PC-3 (cell line): Measurements from ENCODE around the gene ANTKMT. TPM values are rescaled to one million over a fixed set of nuclear protein-coding genes. Genes with fewer than 3 reads are reported as not detected.
A peak's percentile ranks its signal among the peaks of the same experiment; 100 is the strongest.

Source experiments
- ATAC-seq: fragments of 200-7000 bp; cut with Tn5 transposase; 2 replicates; pipeline ENCODE4 v1.9.1; 2020; ENCODE audit warnings: mild to moderate bottlenecking, moderate library complexity
- BruUV-seq: library from RNA; stranded (reverse); fragments of 400-500 nt; replicated peaks from 2 replicates; lab custom pipeline; 2021; lab: Mats Ljungman, UMichigan
- CTCF ChIA-PET: fragments of 300-600 bp; sonication (Branson Sonifier 250); formaldehyde crosslinking; loops from one replicate; lab custom pipeline; 2022; ENCODE audit warnings: antibody characterized with exemption; lab: Charles Lee
- POLR2A ChIA-PET: fragments of 300-600 bp; sonication (Branson Sonifier 250); formaldehyde crosslinking; loops from one replicate; lab custom pipeline; 2022; ENCODE audit warnings: antibody characterized with exemption; ENCODE audit not compliant: unreplicated experiment; lab: Charles Lee
- DNase-seq: peaks from one replicate; pipeline ENCODE4 v3.0.0-alpha.2; 2015
- H2AFZ ChIP-seq: fragments of 300-600 bp; sonication (generic); 2 replicates; pipeline ENCODE4 v1.6.0; 2016; ENCODE audit warnings: antibody characterized with exemption, low read length
- H3F3A ChIP-seq: fragments of 300-600 bp; sonication (generic); one replicate; pipeline ENCODE4 v1.6.0; 2017; ENCODE audit warnings: antibody characterized with exemption, low read length, control low read depth, mild to moderate bottlenecking; ENCODE audit not compliant: unreplicated experiment
- H3K27ac ChIP-seq: fragments of 300-600 bp; sonication (generic); 2 replicates; pipeline ENCODE4 v1.5.1; 2016; ENCODE audit warnings: mild to moderate bottlenecking, low read length
- H3K27me3 ChIP-seq: fragments of 300-600 bp; sonication (generic); 2 replicates; pipeline ENCODE4 v1.6.1; 2016; ENCODE audit warnings: low read length, mixed read lengths
- H3K36me3 ChIP-seq: fragments of 300-600 bp; sonication (generic); 2 replicates; pipeline ENCODE4 v1.6.1; 2016; ENCODE audit warnings: low read depth, mixed run types, low read length, mixed read lengths
- H3K4me1 ChIP-seq: fragments of 300-600 bp; sonication (generic); 2 replicates; pipeline ENCODE4 v1.5.1; 2016; ENCODE audit warnings: low read length; ENCODE audit not compliant: insufficient read depth
- H3K4me2 ChIP-seq: fragments of 300-600 bp; sonication (generic); 2 replicates; pipeline ENCODE4 v1.6.0; 2016; ENCODE audit warnings: low read length
- H3K4me3 ChIP-seq: fragments of 300-600 bp; sonication (generic); 2 replicates; pipeline ENCODE4 v1.5.1; 2016; ENCODE audit warnings: mild to moderate bottlenecking, low read length, mixed read lengths
- H3K79me2 ChIP-seq: fragments of 300-600 bp; sonication (generic); 2 replicates; pipeline ENCODE4 v1.6.1; 2017; ENCODE audit warnings: low read length, mixed read lengths
- H3K9ac ChIP-seq: fragments of 300-600 bp; sonication (generic); 2 replicates; pipeline ENCODE4 v1.6.0; 2016; ENCODE audit warnings: mild to moderate bottlenecking, low read length
- H3K9me2 ChIP-seq: fragments of 300-600 bp; sonication (generic); replicated peaks from 2 replicates; pipeline ENCODE4 v1.6.1; 2016; ENCODE audit warnings: mixed run types, low read length, mixed read lengths
- H3K9me3 ChIP-seq: fragments of 300-600 bp; sonication (generic); 2 replicates; pipeline ENCODE4 v1.6.1; 2016; ENCODE audit warnings: low read length, mixed read lengths
- H4K20me1 ChIP-seq: fragments of 300-600 bp; sonication (generic); 2 replicates; pipeline ENCODE4 v1.6.1; 2016; ENCODE audit warnings: low read length, mixed read lengths
- EZH2 ChIP-seq: fragments of 300-600 bp; sonication (generic); IDR thresholded peaks from one replicate; pipeline ENCODE4 v1.6.1; 2017; ENCODE audit warnings: antibody characterized with exemption, mild to moderate bottlenecking, low read length; ENCODE audit not compliant: unreplicated experiment
- EZH2phosphoT487 ChIP-seq: fragments of 300-600 bp; sonication (generic); IDR thresholded peaks from 2 replicates; pipeline ENCODE4 v1.6.1; 2018; ENCODE audit warnings: mild to moderate bottlenecking, antibody characterized with exemption, low read length, borderline replicate concordance
- intact Hi-C: fragments of 100-400 bp; cut with micrococcal nuclease; formaldehyde crosslinking; loops from 2 replicates; pipeline ENCODE4 v1.9.0; 2023
- total RNA-seq: library from RNA; depleted of rRNA; stranded (reverse); fragments of >200 nt; gene quantifications from 2 replicates; pipeline ENCODE4 v1.2.3, GENCODE V29; 2014
- TF ChIP-seq, protein P1 (sequence below): fragments of 300-600 bp; sonication (generic); conservative IDR thresholded peaks from 2 replicates; pipeline ENCODE4 v1.5.1; 2017; ENCODE audit warnings: antibody characterized with exemption, low read depth, mild to moderate bottlenecking, low read length

Gene ANTKMT
- total RNA-seq, 1 experiment from 2014 or later: 77.3 TPM

DNA sequence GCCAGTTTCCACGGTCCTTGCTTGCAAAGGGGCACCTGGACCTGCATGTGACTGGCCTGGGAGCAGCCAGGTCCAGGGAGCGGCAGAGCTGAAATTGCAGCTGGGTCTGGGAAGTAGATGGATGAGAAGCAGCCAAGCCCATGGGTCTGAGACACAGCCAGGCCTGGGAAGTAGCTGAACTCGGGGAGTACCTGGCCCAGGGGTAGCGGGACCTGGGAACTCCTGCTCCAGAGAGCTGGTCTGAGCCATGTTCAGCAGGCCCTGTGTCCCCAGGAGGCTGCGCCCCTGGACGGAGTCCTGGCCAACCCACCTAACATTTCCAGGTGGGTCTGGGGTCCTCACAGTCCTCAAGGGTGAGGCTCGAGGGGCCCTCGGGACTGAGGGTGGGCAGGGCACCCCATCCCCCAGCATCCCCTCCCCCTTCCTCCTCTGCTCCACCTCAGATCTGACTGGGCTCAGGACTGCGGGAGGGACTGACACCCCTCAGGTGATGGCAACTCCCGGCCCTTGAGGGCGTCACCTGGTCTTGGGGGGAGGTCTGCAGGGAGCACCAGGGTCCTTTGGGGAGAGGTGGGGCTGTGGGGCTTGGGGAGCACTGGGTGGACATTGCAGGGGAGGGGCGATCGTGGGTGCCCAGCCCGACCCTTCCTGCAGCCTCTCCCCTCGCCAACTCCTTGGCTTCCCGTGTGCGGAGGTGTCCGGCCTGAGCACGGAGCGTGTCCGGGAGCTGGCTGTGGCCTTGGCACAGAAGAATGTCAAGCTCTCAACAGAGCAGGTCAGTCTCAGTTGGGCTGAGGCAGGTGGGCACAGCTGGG lies 42.6 kb downstream of the ANTKMT start:
- intact Hi-C loops: no loop called here
- no peak overlapping the region for H3K27ac ChIP-seq
- H3K79me2 ChIP-seq: no peaks in the 10 kb centered on the region
- BruUV-seq: no TSS peak
- no peaks in the 10 kb centered on the region for H3K36me3 ChIP-seq
- H3K9ac ChIP-seq: no peak overlapping the region
- H3K4me3 ChIP-seq: no peak overlapping the region
- DNase-seq (no peak), ATAC-seq (peak; percentile 14; the same call in 1 of the 2 replicates)
- POLR2A ChIA-PET: no interaction called here
- no peak for TF ChIP-seq EZH2phosphoT487
- no peak for TF ChIP-seq EZH2
- TF ChIP-seq, protein P1, sequence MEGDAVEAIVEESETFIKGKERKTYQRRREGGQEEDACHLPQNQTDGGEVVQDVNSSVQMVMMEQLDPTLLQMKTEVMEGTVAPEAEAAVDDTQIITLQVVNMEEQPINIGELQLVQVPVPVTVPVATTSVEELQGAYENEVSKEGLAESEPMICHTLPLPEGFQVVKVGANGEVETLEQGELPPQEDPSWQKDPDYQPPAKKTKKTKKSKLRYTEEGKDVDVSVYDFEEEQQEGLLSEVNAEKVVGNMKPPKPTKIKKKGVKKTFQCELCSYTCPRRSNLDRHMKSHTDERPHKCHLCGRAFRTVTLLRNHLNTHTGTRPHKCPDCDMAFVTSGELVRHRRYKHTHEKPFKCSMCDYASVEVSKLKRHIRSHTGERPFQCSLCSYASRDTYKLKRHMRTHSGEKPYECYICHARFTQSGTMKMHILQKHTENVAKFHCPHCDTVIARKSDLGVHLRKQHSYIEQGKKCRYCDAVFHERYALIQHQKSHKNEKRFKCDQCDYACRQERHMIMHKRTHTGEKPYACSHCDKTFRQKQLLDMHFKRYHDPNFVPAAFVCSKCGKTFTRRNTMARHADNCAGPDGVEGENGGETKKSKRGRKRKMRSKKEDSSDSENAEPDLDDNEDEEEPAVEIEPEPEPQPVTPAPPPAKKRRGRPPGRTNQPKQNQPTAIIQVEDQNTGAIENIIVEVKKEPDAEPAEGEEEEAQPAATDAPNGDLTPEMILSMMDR: no peak
- no peaks in the 10 kb centered on the region for H3K9me3 ChIP-seq
- H3K9me2 ChIP-seq: no peaks in the 10 kb centered on the region
- H3K4me2 ChIP-seq: no peak overlapping the region
- peaks cover 13% of the 10 kb centered on the region for H3K4me1 ChIP-seq
- CTCF ChIA-PET: no interaction called here
- H2AFZ ChIP-seq: no peak overlapping the region
- no peaks in the 10 kb centered on the region for H4K20me1 ChIP-seq
- H3K27me3 ChIP-seq: no peaks in the 10 kb centered on the region
- H3F3A ChIP-seq: no peaks in the 10 kb centered on the region

DNA sequence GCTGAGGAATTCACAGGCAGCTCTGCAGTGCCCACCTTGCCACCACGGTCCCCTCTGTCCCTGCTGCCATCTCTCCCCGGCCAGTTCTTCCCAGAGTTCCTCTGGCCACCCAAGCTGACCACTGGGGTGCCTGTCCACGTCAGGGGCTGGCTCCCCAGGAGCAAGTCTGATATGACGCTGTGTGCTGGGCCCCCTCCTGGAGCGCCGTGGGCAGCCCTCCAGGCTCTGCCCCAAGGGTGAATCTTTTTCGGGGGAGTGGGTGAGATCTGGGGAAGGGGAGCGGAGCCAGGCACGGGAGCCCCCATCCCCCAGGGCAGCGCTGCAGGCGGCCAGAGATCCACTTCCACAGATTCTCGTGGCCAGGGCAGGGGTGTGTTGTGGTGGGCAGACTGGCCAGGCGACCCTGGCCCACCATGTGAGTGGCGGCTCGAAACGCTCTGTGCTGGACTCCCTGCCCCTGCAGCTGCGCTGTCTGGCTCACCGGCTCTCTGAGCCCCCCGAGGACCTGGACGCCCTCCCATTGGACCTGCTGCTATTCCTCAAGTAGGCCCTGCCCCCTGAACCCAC lies 43.3 kb downstream of the ANTKMT start:
- Histone ChIP-seq H3K9me3 (no peaks in the 10 kb centered on the region), H3K9ac (no peak overlapping the region), H3K9me2 (no peaks in the 10 kb centered on the region), H3K4me1 (peaks cover 13% of the 10 kb centered on the region), H4K20me1 (no peaks in the 10 kb centered on the region), H3K27me3 (no peaks in the 10 kb centered on the region), H3K79me2 (no peaks in the 10 kb centered on the region), H3F3A (no peaks in the 10 kb centered on the region), H2AFZ (no peak overlapping the region), H3K4me3 (no peak overlapping the region), H3K36me3 (no peaks in the 10 kb centered on the region), H3K27ac (no peak overlapping the region), H3K4me2 (no peak overlapping the region)
- no TSS peak for BruUV-seq
- DNase-seq (no peak), ATAC-seq (no peak)
- ChIA-PET POLR2A (no interaction called here), CTCF (no interaction called here)
- intact Hi-C loops: no loop called here
- TF ChIP-seq EZH2 (no peak), EZH2phosphoT487 (no peak)
- TF ChIP-seq, protein P1: no peak

DNA sequence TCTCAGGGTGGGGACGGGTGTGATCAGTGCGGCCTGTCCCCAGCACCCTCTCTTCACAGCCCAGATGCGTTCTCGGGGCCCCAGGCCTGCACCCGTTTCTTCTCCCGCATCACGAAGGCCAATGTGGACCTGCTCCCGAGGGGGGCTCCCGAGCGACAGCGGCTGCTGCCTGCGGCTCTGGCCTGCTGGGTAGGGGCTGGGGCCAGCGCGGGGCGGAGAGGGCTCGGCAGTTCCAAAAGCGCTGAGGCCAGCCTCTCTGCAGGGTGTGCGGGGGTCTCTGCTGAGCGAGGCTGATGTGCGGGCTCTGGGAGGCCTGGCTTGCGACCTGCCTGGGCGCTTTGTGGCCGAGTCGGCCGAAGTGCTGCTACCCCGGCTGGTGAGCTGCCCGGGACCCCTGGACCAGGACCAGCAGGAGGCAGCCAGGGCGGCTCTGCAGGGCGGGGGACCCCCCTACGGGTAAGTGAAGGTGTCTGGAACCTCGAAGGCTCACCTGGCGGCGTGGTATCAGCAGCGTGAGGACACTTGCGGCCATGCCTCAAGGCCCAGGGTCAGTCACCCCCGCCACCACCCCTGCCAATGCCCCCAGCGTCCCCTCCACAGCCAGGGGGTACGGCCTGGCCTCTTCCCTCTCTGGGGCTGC lies 44.0 kb downstream of the ANTKMT start:
- H3K27me3 ChIP-seq: no peaks in the 10 kb centered on the region
- H2AFZ ChIP-seq: no peak overlapping the region
- TF ChIP-seq, protein P1: no peak
- H3K9ac ChIP-seq: no peak overlapping the region
- H3K4me1 ChIP-seq: peaks cover 12% of the 10 kb centered on the region
- H3F3A ChIP-seq: no peaks in the 10 kb centered on the region
- BruUV-seq: no TSS peak
- no peaks in the 10 kb centered on the region for H3K36me3 ChIP-seq
- no peak for ATAC-seq
- intact Hi-C loops: no loop called here
- H3K27ac ChIP-seq: no peak overlapping the region
- H3K9me2 ChIP-seq: no peaks in the 10 kb centered on the region
- ChIA-PET POLR2A (no interaction called here), CTCF (no interaction called here)
- no peak overlapping the region for H3K4me3 ChIP-seq
- no peaks in the 10 kb centered on the region for H3K9me3 ChIP-seq
- no peaks in the 10 kb centered on the region for H4K20me1 ChIP-seq
- no peaks in the 10 kb centered on the region for H3K79me2 ChIP-seq
- DNase-seq: no peak
- H3K4me2 ChIP-seq: no peak overlapping the region
